B cell (primary cell): ENCODE results near the gene STEEP1.

Experiments used
- CTCF ChIP-seq: fragments of 200-600 bp; IDR thresholded peaks from one replicate; pipeline ENCODE4 v1.8.0; 2022; ENCODE audit warnings: antibody characterized with exemption, mild to moderate bottlenecking
- EZH2 ChIP-seq: IDR thresholded peaks from 2 replicates; pipeline ENCODE4 v1.6.1; 2012; ENCODE audit warnings: borderline replicate concordance, low read depth, mild to moderate bottlenecking, moderate library complexity, low read length; ENCODE audit not compliant: insufficient read depth, poor library complexity, severe bottlenecking

DNA sequence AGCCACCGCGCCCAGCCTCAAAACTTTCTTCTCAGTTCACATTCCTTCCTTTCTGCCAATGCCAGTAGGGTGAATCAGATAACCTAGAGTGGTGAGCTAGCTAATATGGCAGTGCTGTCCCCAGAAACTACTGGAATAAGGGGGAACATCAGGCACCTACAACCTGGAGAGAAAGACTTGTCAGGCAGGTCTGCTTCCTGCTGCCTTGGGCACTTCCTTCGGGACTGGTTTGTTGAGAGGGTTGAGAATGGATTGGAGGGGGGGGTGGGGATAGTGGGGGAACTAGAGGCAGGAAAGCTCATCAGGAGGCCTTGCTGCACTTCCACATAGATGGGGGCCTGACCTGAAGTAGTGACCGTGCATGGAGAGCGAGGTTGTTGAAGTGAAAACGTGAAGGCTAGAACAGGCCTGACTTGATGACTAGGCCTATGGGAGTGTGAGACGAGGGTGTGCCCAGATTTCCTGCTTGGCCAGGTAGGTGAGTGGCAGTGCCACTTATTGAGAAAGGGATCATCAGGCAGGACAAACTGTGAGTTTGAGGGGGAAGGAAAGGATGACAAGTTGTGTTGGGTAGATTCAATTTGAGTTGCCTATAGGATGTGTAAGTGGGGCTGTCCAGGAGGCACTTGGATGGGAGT is 63.6 kb downstream of the STEEP1 start:
- TF ChIP-seq EZH2 (no peak), CTCF (no peak)
